PC-9 (cell line): Measurements from ENCODE around the gene ARMC9.

Experiments
- EZH2 ChIP-seq: fragments of 200-600 bp; sonication (generic); IDR thresholded peaks from 2 replicates; pipeline ENCODE4 v1.8.0; 2017; ENCODE audit warnings: antibody characterized with exemption, low read depth
- TF ChIP-seq, protein P1 (sequence below): fragments of 200-600 bp; sonication (generic); conservative IDR thresholded peaks from 2 replicates; pipeline ENCODE4 v1.6.1; 2017; ENCODE audit warnings: mixed run types, antibody characterized with exemption, mild to moderate bottlenecking, moderate library complexity

DNA sequence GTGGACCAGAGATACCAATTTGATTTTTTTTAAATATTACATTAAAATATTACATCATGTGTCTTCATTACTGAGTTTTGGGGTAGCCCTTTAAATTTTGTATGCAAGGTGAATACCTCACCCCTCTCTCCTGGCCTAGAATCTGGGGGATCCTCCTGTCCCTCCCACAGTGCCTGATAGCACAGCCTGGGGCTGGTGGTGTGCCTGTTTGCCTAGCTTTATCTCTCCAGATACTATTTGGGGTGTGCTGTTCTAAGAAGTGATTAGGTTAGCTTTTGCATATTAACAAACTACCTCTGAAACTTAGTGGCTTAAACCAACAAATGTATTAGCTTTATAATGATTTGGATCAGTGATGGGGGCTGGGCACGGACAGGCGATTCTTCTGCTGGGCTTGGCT is 176.3 kb downstream of the ARMC9 start:
- TF ChIP-seq, protein P1, sequence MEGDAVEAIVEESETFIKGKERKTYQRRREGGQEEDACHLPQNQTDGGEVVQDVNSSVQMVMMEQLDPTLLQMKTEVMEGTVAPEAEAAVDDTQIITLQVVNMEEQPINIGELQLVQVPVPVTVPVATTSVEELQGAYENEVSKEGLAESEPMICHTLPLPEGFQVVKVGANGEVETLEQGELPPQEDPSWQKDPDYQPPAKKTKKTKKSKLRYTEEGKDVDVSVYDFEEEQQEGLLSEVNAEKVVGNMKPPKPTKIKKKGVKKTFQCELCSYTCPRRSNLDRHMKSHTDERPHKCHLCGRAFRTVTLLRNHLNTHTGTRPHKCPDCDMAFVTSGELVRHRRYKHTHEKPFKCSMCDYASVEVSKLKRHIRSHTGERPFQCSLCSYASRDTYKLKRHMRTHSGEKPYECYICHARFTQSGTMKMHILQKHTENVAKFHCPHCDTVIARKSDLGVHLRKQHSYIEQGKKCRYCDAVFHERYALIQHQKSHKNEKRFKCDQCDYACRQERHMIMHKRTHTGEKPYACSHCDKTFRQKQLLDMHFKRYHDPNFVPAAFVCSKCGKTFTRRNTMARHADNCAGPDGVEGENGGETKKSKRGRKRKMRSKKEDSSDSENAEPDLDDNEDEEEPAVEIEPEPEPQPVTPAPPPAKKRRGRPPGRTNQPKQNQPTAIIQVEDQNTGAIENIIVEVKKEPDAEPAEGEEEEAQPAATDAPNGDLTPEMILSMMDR: no peak
- TF ChIP-seq EZH2: no peak
